ENCODE results near the gene TFR2.

GRCh38 chr7:100673302-100673941, 32.1 kb upstream of the TFR2 start, which contains the start of gene GNB2:
- TF ChIP-seq CTCF (conservative IDR thresholded peaks at IDR 0.05; ENCODE audit: low read length) (no peak), EZH2phosphoT487 (IDR thresholded peaks at IDR 0.05; ENCODE audit: borderline replicate concordance) (no peak)
